ENCODE data around the gene RCBTB2. TPM values are rescaled to one million over a fixed set of nuclear protein-coding genes. Genes with fewer than 3 reads are reported as not detected.

Gene RCBTB2
- total RNA-seq, 4 donors from 2014 or later, result 5.2 to 8.1 (median 6.1) TPM

DNA sequence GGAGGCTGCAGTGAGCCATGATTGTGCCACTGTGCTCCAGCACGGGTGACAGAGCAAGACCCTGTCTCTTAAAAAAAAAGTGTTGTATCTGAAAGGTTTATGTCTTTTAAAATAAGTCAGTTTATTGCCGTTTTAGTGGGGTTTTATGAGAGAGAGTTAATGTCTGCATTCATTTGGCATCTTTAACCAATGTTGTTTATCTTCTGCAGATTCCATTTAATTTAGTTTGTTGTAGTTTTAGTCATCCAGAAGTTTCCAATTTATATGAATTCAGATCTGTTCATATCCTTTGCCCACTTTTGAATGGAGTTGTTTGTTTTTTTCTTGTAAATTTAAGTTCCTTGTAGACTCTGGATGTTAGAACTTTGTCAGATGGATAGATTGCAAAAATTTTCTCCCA is 83.2 kb downstream of the RCBTB2 start:
- Histone ChIP-seq H3K4me3 (no peak overlapping the region), H3K27ac (peak overlapping the region in 2 of 4 donors; percentile 20 to 39), H3K27me3 (no peaks in the 10 kb centered on the region), H3K4me1 (peaks cover 0 to 14% (median 0%) of the 10 kb centered on the region in 4 donors), H3K9me3 (peaks cover 6 to 9% of the 10 kb centered on the region in 2 donors), H3K36me3 (no peaks in the 10 kb centered on the region)
- TF ChIP-seq EP300 (IDR thresholded peaks at IDR 0.05; ENCODE audit: low read depth), result no peak
- no peak for TF ChIP-seq POLR2AphosphoS5 (IDR thresholded peaks at IDR 0.05)
- no peak for TF ChIP-seq POLR2A (IDR thresholded peaks at IDR 0.05)
- TF ChIP-seq, protein P1, sequence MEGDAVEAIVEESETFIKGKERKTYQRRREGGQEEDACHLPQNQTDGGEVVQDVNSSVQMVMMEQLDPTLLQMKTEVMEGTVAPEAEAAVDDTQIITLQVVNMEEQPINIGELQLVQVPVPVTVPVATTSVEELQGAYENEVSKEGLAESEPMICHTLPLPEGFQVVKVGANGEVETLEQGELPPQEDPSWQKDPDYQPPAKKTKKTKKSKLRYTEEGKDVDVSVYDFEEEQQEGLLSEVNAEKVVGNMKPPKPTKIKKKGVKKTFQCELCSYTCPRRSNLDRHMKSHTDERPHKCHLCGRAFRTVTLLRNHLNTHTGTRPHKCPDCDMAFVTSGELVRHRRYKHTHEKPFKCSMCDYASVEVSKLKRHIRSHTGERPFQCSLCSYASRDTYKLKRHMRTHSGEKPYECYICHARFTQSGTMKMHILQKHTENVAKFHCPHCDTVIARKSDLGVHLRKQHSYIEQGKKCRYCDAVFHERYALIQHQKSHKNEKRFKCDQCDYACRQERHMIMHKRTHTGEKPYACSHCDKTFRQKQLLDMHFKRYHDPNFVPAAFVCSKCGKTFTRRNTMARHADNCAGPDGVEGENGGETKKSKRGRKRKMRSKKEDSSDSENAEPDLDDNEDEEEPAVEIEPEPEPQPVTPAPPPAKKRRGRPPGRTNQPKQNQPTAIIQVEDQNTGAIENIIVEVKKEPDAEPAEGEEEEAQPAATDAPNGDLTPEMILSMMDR (IDR thresholded peaks at IDR 0.05), result no peak
- in situ Hi-C loops (cut with MboI; ENCODE audit: low pct_ligation_motif_present in 1 of 4, low pct_unique_long_range_greater_than_20kb in 1 of 4, low sequenced_read_pairs in 3 of 4), result no loop called here
- intact Hi-C loops (cut with DNase I; ENCODE audit: low total_unique reads), result no loop called here
- DNase-seq, result no peak
- WGBS, 2 donors (ENCODE audit: low coverage in 1 of 2), result 71% methylated on average over 2 of the region's 2 CpGs; no CpG with 5 or more reads in 1 of the 2 donors

DNA sequence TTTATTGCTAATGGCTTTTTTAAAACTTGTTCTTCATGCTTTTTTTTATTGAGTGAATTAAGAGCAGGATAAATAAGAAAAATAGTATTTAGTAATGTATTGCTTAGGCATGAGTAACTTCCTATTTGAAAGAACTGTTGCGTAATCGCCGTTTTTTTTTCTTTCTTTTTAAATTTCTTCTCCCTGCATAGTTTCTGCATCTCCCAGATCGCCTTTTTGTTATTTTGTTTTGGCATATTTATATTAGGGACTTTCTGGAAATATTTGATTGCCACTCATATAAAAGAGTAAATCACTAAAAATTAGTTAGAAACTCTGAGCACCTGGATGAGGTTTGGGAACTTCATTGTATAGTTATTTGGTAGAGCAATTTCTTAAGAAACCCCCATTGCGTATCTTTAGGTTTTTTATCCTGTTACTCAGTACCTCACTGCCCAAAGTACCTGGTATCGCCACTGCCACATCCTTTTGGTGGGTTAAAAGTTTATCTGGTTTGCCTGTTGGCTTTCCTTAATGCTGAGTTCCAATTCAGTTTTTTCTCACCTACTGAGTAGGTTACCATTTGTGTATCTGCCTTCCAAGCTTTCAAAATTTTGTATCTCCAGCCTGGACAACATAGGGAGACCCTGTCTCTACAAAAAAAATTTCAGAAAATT is 83.8 kb downstream of the RCBTB2 start:
- 60 to 77% methylated on average over 4 to 6 of the region's 6 CpGs for WGBS, 2 donors (ENCODE audit: low coverage in 1 of 2)
- Histone ChIP-seq H3K27ac (peak overlapping the region in 3 of 4 donors; percentile 13 to 39 (median 20)), H3K9me3 (peaks cover 6 to 9% of the 10 kb centered on the region in 2 donors), H3K27me3 (no peaks in the 10 kb centered on the region), H3K36me3 (no peaks in the 10 kb centered on the region), H3K4me1 (peaks cover 0 to 14% (median 0%) of the 10 kb centered on the region in 4 donors), H3K4me3 (no peak overlapping the region)
- TF ChIP-seq, protein P1 (IDR thresholded peaks at IDR 0.05), result no peak
- TF ChIP-seq POLR2AphosphoS5 (IDR thresholded peaks at IDR 0.05) (no peak), EP300 (IDR thresholded peaks at IDR 0.05; ENCODE audit: low read depth) (no peak), POLR2A (IDR thresholded peaks at IDR 0.05) (no peak)
- in situ Hi-C loops (cut with MboI; ENCODE audit: low pct_ligation_motif_present in 1 of 4, low pct_unique_long_range_greater_than_20kb in 1 of 4, low sequenced_read_pairs in 3 of 4) (no loop called here), intact Hi-C loops (cut with DNase I; ENCODE audit: low total_unique reads) (no loop called here)
- DNase-seq, result no peak

DNA sequence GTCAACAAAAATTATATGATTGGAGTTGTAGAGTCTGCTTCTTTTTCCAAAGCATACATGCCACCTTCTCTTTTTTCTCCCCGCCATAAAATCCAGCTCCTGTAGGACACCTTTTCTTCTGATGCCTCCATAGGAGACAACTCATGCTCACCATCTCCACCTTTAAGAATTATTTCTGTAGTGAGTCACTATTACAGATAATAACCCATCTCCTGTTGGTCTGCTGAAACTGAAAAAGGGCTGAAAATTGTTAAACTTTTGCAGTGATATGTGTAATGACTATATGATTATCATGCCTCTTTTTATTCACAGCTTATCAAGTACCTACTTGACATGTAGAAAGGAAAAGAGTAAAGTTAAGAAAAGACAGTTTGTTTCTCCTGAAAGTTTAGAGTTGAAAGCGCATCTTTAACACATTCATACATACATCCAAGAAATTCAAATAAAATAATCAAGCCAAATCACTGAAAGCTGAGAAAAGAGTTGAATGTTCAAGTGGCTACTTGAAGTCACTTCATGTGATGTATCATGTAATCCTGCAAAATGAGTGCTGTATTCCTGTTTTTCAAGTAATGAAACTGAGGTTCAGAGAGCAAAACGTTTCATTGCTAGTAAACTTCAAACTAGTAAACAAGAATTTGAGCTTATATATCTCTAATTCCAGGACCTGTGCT is 84.5 kb downstream of the RCBTB2 start:
- intact Hi-C loops (cut with DNase I; ENCODE audit: low total_unique reads), result no loop called here
- in situ Hi-C loops (cut with MboI; ENCODE audit: low pct_ligation_motif_present in 1 of 4, low pct_unique_long_range_greater_than_20kb in 1 of 4, low sequenced_read_pairs in 3 of 4), result no loop called here

DNA sequence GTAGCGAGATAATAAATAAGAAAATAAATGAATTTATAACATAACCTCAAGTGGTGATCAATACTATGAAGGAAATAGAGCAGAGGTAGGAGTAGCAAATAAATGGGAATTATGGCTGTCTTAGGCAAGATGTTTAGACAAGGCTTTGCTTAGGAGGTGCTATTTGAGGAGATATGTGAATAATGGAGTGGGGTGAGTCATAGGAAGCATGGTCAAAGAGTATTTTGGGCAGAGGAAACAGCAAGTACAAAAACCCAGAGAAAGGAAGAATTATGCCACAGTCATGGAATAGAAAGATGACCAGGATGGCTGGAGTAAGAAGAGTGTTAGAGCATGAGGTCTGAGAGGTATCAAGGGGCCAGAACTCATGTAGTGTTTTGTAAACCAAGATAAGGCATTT is 86.4 kb downstream of the RCBTB2 start:
- peaks cover 6 to 9% of the 10 kb centered on the region in 2 donors for H3K9me3 ChIP-seq
- no peaks in the 10 kb centered on the region for H3K27me3 ChIP-seq
- TF ChIP-seq EP300 (IDR thresholded peaks at IDR 0.05; ENCODE audit: low read depth), result no peak
- no peak for TF ChIP-seq POLR2AphosphoS5 (IDR thresholded peaks at IDR 0.05)
- TF ChIP-seq POLR2A (IDR thresholded peaks at IDR 0.05), result no peak
- TF ChIP-seq, protein P1 (IDR thresholded peaks at IDR 0.05), result no peak
- intact Hi-C loops (cut with DNase I; ENCODE audit: low total_unique reads), result no loop called here
- peaks cover 0 to 14% (median 0%) of the 10 kb centered on the region in 4 donors for H3K4me1 ChIP-seq
- no peak for DNase-seq
- WGBS, 2 donors (ENCODE audit: low coverage in 1 of 2), result 91 to 95% methylated on average over 1 of the region's 1 CpG
- H3K4me3 ChIP-seq, result no peak overlapping the region
- no peak overlapping the region for H3K27ac ChIP-seq
- in situ Hi-C loops (cut with MboI; ENCODE audit: low pct_ligation_motif_present in 1 of 4, low pct_unique_long_range_greater_than_20kb in 1 of 4, low sequenced_read_pairs in 3 of 4), result no loop called here
- H3K36me3 ChIP-seq, result no peaks in the 10 kb centered on the region

More for the DNA sequence above, 84.5 kb downstream of the RCBTB2 start:
- Histone ChIP-seq H3K4me3 (no peak overlapping the region), H3K27ac (peak overlapping the region in 3 of 4 donors; percentile 13 to 39 (median 20)), H3K27me3 (no peaks in the 10 kb centered on the region), H3K36me3 (no peaks in the 10 kb centered on the region), H3K9me3 (peaks cover 6 to 9% of the 10 kb centered on the region in 2 donors), H3K4me1 (peaks cover 0 to 14% (median 0%) of the 10 kb centered on the region in 4 donors)
- TF ChIP-seq EP300 (IDR thresholded peaks at IDR 0.05; ENCODE audit: low read depth) (no peak), POLR2A (IDR thresholded peaks at IDR 0.05) (no peak), POLR2AphosphoS5 (IDR thresholded peaks at IDR 0.05) (no peak)
- TF ChIP-seq, protein P1 (IDR thresholded peaks at IDR 0.05), result no peak
- WGBS, 2 donors (ENCODE audit: low coverage in 1 of 2), result 69 to 72% methylated on average over 3 of the region's 3 CpGs
- no peak for DNase-seq
